LoVo (cell line): ENCODE results near the gene NME1.
"Not testable (repeated sequence)": the region's sequence is repeated elsewhere in the genome, so short reads cannot be mapped to it uniquely, and the experiment has no call there.

Experiments
- DNase-seq: peaks from one replicate; pipeline ENCODE4 v3.0.0-alpha.2; 2016; ENCODE audit warnings: low spot score

NME1 gene

DNA sequence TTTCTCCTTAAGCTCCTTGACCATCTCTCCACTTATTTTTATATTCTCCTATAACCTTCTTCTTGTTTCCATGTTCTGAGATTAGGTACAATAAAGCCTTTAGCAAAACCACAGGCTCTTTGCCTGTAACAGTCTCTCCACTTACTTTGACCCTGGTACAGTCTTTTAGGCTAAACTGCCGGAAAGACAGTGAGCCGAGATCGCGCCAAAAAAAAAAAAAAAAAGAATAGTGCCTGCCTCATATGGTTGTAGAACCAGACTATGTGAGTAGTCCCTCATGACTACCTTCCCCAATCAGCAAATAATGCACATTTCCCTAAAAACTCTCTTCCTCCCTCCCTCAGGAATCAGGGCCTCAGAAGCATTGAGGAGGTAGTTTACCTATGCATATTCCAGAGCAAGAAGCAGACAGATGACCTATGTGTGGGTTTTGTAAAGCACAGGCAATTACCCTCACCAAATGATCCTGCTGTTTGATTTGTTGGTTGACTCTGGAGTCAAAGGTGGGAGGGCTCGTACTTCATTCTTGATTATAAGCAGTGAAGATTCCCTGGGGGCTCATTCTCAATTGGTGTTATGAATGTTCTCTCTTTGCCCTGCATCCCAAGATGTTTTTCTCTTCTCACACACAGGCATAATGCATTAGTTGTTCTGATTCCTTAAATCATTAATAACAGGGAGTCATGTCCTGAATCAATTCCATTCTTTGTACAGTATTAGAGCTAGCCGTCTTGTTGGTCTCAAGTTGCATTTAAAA is 8.9 kb upstream of the NME1 start:
- DNase-seq = no peak

DNA sequence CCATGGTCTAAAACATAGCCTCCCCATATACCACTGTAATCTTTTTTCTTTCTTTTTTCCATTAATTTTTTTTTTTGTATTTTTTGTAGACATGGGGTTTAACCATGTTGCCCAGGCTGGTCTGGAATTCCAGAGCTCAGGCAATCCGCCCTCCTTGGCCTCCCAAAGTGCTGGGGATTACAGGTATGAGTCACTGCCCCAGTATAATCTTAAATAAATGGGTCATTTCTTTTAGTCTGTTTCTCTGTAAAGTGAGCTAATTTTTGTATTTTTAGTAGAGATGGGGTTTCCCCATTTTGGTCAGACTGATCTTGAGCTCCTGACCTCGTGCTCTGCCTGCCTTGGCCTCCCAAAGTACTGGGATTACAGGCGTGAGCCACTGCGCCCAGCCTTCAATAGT is 5.7 kb upstream of the NME1 start:
- no peak for DNase-seq

DNA sequence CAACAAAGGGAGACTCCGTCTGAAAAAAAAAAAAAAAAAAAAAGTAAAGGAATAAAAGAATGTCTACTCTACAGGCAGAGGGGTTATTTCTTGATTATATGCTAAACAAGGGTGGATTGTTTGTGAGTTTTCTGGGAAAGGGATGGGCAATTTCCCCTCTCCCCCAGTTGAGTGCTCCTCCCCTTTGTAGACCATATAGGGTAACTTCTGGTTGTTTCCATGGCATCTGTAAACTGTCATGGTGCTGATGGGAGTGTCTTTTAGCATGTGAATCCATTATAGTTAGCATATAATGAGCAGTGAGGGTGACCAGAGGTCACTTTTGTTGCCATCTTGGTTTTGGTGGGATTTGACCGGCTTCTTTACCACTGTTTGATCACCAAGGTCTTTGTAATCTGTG is 4.2 kb upstream of the NME1 start:
- DNase-seq = no peak

DNA sequence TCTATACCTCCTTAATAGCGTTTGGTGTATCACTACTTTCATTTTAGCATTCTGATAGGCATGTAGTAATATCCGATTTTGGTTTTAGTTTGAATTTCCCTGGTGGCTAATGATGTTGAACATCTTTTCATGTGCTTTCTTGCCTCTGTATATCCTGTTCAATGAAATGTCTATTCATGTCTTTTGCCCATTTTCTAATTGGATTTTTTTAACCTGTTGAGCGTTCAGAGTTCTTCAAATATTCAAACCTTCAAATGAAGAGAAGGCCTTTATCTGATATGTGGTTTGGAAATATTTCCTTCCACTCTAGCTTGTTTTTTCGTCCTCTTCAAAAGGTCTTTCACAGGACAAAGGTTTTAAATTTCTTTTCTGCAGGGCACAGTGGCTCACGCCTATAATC is 2.4 kb upstream of the NME1 start:
- DNase-seq = no peak

DNA sequence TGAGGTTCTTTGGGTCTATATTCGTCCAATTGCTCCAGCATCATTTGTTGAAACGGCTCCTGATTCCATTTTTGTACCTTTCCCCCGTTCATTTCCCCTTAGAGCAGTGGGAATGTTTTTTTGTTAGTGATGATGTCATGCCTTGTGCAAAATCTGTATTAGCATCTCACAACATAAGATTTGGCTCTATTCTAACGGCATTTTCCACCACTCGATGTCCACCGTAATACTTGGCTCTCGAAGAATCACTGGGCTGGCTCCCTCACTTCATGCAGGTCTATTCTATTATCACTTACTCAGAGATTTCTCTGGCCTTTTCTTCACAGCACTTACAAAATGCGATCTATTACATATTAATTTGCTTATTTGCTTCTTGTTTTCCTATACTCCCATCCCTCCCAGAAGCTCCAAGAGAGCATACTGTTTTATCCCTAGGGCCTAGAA is 571 bp upstream of the NME1 start:
- DNase-seq = peak; percentile 40

DNA sequence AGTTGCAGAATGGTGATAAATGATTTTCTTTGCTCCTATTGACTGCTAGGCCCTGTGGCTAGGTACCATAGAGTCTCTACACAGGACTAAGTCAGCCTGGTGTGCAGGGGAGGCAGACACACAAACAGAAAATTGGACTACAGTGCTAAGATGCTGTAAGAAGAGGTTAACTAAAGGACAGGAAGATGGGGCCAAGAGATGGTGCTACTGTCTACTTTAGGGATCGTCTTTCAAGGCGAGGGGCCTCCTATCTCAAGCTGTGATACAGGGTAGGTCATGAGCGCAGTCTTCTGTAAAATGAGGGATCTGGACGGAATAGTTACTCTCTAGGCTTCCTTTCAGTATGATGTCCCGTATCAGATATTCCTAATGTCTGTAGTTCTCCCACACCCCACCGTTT is 817 bp downstream of the NME1 start:
- DNase-seq = no peak

DNA sequence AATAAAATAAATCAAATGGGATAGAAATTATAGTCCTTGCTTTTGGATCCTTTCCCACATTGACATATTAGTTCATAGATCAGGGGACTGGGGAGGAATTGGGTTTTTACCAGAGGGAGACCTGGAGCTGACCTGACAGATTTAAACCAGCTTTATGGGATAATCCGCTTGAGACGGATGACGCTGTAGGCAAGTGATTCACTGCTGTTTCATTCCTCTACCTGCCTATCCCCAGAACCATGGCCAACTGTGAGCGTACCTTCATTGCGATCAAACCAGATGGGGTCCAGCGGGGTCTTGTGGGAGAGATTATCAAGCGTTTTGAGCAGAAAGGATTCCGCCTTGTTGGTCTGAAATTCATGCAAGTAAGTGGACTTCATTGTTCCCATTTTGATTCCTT is 2.1 kb downstream of the NME1 start:
- DNase-seq = no peak

DNA sequence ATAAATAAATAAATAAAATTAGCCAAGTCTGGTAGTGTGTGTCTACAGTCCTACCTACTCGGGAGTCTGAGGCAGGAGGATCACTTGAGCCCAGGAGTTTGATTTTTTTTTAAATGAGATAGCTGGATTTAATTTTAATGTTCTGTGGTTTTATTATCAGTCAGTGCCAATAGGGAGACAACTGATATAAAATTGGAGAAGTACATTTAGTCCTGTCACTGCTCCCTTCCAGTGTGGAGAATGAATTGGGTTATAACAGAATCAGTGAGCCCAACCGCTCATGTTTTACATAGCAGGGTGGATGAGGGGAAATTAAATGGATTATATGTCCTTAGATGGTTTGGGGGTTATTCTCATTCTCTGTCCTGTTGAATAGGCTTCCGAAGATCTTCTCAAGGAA is 6.2 kb downstream of the NME1 start:
- DNase-seq = no peak

DNA sequence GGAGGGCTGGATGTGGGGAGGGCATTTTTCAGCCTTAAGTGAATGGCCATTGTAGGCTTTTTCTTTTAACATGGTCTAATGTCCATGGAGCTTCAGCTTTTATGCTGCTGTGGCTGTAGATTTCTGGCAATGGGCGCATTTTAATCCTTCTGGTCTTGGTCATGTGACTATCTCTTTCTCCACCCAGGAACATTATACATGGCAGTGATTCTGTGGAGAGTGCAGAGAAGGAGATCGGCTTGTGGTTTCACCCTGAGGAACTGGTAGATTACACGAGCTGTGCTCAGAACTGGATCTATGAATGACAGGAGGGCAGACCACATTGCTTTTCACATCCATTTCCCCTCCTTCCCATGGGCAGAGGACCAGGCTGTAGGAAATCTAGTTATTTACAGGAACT is 8.2 kb downstream of the NME1 start:
- no peak for DNase-seq

DNA sequence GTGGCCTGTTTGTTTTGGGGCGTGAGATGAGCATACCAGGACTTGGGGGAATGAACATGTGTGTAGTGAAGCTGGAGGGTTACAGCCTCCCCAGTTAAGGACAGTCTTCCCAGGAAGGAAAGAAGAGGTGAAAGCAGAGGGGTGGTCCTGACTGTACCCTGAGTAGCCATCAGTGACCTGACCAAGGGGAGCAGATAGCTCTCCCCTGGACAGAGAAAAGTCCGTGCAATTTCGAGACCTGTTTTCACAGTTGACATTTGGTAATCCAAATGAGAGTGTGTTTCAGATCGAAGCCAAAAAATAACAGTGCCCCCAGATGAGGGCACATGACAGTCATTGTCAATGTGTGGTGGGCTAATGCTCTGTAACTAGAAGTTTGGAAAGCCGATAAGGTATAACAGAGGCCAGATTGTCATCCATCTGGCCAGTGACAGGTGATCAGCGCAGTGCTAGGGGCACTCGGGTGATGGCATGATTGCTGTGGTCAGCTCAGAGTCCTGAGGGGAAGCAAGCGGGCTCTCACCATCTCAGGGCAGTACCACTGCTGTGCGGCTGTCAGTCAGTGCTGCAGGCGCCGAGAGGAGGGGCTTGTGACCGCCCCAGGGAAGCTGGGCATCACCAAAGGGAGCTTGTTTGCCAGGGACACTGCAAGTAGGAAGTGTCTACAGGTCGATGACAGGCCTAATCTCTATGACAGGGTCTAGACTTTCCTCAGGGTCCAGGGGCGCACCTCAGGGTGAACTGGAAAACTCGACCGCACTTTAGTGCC is 11.7 kb downstream of the NME1 start:
- no peak for DNase-seq

DNA sequence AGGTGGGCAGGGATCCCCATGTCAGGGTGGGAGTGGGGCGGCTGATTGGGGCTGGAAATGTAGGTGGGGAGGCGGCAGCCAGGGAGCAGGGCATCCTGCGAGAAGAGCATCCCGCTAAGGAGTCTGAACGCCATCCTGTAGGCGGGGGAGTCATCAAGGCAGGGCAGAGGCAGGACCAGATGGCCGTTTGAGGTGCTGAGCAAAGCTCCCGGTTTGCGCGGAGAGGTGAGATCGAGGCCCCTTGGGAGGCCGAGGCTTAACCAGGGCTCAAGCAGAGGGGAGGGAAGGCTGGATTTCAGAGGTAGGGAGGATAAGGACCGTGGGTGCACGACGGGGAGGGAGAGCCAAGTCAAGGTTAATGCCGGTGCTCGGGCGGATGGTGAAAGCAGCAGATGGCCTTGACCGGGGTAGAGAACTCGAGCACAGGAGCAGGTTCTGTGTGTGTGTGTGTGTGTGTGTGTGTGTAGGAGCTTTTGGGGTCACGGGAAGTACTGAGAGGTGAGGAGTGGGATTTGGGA is 12.4 kb downstream of the NME1 start:
- no peak for DNase-seq

DNA sequence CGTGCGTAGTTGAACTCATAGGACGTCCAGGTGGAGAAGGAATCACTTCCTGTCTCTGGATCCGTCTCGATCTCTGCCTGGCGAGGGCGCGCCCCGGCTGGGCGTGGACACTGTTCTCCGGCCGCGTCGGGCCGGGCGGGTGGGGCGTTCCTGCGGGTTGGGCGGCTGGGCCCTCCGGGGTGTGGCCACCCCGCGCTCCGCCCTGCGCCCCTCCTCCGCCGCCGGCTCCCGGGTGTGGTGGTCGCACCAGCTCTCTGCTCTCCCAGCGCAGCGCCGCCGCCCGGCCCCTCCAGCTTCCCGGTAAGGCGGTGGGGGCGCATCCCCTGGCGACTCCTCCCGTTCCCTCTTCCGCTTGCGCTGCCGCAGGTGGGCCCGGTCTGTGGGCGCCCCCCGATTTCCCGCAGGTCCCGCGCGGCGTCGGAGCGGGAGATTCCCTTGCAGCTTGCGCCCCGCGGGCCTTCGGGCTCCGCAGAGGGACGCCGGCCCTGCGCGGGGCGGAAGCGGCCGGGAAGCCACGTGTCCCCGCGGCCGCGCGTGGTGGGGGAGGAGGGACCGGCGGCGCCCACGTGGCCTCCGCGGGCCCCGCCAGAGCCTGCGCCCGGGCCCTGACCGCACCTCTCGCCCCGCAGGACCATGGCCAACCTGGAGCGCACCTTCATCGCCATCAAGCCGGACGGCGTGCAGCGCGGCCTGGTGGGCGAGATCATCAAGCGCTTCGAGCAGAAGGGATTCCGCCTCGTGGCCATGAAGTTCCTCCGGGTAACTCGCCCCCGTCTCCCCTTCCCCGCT is 13.0 kb downstream of the NME1 start, which contains the start of gene NME2:
Gene NME2 (plus strand): TSS at position 214 of the 789 bp plus-strand sequence. CDS start 420 bp downstream, at position 634.
- peak; percentile 91 for DNase-seq

DNA sequence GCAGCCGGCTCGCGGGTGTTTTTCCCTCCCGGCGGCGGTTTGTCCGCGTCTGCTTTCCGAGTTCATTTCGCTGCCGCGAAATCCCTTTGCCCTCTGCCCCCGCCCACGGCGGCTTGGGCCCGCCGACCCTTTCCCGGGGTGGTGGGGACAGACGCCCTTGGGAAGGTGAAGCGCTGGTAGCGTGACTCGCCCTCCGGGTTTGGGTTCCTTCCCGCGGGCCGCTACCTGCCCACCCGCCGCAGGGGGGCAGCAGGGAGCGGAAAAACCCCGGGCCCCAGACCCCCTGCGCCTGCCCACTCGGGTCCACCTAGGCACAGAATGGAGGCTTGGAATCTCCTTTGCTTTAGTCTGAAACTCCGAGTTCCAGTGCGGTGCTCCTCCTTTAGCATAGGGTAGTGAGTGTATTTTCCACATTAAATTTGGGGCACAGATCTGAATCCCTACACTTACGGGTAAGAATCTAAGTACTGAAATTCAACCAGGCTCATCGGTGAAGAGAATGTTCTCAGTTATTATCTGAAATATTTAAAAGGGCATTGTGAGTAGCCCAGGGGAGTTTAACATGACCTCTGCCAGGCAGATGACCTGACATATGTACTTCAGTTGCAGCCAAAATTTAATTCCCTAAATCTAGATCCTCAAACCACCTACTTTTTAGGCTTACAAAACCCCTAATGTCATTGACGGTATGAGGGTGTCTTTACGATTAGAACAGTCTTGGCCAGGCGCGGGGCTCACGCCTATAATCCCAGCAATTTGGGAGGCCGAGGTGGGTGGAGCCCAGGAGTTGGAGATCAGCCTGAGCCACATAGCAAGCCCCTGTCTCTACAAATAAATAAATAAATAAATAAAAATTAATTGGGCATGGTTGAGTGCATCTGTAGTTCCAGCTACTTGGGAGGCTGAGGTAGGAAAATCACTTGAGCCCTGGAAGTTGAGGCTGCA is 13.9 kb downstream of the NME1 start:
- peak; percentile 63 for DNase-seq

DNA sequence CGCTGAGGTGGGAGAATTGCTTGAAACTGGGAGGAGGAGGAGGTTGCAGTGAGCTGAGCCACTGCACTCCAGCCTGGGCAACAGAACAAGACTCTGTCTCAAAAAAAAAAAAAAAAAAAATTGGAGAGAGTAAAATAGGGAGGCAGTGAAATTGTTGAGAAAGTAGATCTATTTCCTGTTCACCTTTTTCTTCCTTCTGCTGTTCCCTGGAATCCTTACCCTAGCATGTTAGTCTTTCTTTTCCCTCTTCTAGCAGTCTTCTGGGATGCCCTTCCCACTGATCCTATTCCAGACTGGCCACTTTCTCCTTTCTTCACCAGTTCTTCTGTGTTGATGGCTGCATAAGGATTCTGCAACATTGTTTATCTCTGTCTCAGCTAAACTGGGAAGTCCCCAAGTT is 16.0 kb downstream of the NME1 start:
- DNase-seq = no peak

DNA sequence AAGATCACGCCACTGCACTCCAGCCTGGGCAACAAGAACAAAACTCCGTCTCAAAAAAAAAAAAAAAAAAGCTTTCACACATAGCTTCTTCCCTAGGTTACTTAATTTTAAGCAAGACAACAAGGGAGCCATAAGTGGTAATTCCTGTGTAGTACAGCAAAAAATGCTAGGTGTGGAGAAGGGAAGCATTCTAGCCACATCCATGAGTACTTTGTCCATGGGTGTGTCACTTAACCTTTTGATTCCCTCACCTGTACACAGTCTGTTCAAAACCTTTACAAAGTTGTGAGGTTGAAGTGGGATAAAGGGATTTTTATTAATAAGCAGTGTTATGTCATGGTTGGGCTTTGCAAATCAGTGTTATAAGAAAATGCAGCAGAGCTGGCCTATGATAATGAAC is 17.4 kb downstream of the NME1 start:
- no peak for DNase-seq

DNA sequence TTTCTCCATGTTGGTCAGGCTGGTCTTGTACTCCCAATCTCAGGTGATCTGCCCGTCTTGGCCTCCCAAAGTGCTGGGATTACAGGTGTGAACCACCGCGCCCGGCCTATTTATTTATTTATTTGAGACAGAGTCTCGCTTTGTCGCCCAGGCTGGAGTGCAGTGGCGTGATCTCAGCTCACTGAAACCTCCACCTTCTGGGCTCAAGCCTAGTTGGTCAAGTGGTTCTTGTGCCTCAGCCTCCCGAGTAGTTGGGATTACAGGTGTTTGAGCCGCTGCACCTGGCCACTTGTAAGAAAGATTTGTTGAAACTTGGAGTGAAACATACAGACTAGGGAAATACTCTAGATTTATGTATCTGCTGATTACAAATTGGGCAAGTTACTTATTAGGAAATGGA is 18.7 kb downstream of the NME1 start:
- not testable (repeated sequence) for DNase-seq

DNA sequence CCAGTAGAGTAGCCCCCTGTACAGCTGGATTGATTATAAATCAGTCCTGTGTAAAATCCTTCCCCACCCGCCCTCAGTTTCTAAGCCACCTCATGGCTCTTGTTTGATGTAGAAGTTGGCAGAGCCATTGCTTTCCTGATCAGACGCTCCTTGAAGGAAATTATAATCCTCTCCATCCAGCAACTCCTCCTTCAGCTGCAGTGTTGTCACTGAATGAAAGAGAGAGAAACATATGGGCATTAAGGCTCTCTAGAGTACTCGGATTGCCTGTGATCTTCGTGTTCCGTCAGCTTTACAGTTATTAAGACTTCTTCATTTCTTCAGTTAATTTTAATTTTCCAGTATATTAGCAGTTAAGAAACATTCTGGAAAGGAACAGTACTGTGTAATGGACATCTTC is 27.1 kb downstream of the NME1 start:
- no peak for DNase-seq

DNA sequence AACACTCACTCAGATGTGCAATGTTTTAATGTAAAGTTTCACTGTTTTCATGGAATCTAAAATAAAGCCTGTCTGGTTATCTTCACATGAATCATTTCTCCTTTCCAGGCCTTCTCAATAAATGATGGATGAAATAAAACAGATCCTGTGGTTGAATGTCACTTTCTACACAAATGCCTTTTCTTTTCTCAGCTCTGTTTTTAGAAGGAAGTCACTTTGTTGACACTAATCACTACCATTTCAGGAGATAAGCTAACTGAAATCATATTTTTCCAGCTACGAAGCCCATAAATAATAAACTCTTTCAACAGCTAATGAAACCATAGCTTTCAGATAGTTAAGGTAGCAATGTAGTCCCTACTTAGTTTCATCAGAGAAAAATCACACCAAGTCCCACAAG is 30.8 kb downstream of the NME1 start:
- no peak for DNase-seq

DNA sequence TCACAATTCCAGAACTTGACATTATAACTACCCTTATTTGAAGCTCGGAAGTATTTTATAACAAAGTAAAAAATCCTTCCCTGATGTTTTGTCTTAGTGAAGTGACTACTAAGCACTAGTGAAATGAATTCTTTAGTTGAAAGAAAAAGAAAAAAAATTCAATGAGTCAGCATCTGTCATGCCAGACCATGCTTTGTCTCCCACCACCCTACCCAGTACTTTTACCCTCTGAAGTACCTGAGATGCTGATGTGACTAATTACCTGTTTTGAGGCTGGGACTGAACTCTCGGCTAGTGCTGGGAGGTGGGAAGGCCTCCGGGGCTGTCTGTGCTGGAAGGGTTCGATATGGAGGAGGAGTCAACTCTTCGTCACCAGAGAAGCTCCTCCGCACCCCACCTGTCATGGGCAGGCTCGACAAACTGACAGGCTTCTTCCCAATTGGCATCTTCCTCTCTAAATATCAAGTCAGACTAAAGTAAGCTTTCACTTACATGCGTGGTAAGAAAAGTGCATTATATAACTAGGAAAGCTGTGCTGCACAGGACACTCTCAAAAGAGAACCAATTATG is 32.5 kb downstream of the NME1 start:
- no peak for DNase-seq

DNA sequence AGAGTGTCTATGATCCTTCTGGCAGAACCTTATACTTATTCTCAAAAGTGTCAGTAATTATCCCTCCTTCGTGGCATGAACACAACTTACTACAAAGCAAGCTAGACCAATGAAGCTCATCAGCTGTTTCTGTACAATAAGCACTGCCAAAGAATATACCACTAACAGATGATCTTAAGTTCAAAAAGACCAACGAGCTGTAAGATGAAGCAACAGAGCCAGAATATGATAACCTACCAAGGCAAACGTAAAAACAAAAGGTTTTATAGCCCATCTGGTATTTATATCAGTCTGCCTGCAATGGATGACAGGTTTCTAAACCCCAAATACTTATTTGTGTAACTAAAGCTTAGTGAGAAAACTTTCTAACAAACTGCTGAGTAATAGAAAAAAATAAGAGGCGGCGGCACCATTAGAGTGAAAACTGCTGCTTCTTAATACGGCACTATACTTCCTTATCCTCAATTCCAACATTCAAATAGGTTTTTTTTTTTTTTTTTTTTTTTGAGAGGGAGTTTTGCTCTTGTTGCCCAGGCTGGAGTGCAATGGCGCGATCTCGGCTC is 35.0 kb downstream of the NME1 start:
- DNase-seq = no peak

DNA sequence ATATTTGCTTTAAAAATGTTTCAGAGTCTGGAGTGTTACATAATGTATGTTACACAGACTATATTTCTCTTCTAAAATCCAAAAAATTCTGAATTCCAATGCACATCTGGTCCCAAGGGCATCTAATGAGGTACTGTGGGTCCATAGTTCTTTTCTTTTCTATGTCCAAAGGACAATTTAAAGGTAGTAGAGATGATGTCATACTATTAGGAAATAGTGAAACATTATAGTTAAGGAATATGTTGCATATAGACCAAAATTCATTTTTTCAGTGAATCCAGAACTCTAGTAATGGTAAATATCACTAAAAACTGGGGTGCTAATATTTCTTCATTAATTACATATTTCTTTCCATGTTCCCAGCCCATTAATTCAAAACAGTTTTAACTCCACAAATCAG is 35.8 kb downstream of the NME1 start:
- DNase-seq = no peak
